DMS114 treated with DMSO at 0.1 percent for 48 hours (cell line): ENCODE measurements around the gene HCRTR2.
"Not testable (repeated sequence)": the region's sequence is repeated elsewhere in the genome, so short reads cannot be mapped to it uniquely, and the experiment has no call there.

ENCODE experiments used
- DNase-seq: peaks from one replicate; lab custom pipeline; 2025; ENCODE audit not compliant: unreplicated experiment; lab: John Stamatoyannopoulos, UW

HCRTR2 gene

DNA sequence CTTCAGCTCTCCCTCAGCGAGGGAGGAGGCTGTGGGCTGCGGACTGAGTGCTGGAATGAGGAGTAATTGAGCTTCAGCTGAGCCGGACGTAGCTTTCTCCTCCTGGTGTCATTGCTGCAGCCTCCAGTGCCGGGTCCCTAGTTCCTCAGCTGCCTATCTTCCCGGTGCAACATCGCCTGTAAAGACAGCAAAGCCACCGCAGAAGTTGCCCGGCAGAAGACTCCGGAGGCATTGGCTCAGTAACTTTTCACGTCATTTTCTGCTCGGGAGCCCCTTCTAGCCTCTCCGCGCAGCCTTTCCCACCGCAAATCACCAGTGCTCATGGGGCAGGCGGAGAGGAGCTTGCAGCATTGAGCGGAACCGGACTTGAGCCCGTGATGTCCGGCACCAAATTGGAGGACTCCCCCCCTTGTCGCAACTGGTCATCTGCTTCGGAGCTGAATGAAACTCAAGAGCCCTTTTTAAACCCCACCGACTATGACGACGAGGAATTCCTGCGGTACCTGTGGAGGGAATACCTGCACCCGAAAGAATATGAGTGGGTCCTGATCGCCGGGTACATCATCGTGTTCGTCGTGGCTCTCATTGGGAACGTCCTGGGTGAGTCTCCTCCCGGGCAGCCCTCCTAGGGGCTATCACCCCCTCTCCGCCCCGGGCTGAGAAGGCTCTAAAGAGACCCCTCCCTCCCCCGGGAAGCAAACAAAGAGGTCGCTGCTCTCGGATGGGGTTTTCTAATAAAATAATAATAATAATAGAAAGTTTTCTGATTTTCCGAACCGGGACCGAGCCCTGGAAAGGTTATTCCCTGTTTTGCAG is at the start of gene HCRTR2:
Gene HCRTR2 (plus strand): TSS at position 305 of the 816 bp plus-strand sequence. CDS start 73 bp downstream, at position 378.
- DNase-seq, result no peak

DNA sequence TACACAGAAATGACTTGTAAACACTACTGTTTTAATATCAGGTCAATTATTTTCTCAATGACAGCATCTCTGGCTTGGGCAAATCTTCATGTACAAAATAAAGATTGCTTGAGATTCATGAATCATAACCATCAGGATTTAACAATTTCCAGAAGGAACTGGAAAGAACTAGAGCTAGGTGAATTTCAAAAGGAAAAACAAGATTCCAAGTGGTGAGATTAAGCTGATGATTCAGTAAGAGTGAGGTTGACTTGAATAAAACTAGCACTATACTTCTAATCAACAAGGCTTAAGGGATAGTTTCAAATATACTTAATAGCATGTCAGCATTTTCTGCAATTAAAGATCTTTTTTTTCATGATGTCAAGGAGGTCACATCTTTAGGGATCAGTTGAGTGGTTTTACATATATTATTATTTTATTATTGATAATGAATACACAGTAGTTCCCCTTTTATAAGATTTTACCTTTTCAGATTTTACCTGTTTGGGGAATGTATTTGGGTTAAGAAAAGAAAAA is 43.5 kb upstream of the HCRTR2 start:
- DNase-seq, result no peak

- no peak for DNase-seq
Measured at GRCh38 chr6:55131616-55132015, 42.7 kb upstream of the HCRTR2 start.

GRCh38 chr6:55136916-55137315 is 37.4 kb upstream of the HCRTR2 start:
- no peak for DNase-seq

- DNase-seq, result no peak
Measured at GRCh38 chr6:55137929-55138693, 36.2 kb upstream of the HCRTR2 start.

DNA sequence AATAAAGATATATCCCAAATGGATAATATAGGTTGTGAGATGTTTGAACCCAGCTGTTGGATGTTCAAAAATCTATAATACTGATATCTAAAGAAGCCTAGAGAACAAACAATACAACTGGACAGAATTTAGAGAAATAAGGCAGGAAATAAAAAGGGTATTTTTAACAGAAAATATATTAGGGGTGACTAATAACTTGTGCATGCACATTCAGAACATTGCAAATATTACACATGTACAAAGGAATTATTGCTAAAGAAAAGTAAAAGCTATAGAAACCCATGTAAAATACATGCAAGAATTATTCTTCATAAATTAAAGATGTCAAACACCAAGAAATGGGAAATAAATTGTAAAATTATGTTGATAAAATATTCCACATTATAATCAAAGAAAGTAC is 32.7 kb upstream of the HCRTR2 start:
- DNase-seq, result no peak

GRCh38 chr6:55142610-55143009 is 31.7 kb upstream of the HCRTR2 start:
- DNase-seq, result no peak

GRCh38 chr6:55153284-55153683 is 21.0 kb upstream of the HCRTR2 start:
- DNase-seq, result no peak

DNA sequence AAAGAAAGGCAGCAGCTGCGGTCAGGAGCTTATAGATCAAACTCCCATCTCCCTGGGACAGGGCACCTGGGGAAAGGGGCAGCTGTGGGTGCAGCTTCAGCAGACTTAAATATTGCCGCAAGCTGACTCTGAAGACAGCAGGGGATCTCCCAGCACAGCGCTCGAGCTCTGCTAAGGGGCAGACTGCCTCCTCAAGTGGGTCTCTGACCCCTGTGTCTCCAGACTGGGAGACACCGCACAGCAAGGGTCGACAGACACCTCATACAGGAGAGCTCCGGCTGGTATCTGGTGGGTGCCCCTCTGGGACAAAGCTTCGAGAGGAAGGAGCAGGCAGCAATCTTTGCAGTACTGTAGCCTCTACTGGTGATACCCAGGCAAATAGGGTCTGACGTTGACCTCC is 15.5 kb upstream of the HCRTR2 start:
- DNase-seq, result not testable (repeated sequence)

DNA sequence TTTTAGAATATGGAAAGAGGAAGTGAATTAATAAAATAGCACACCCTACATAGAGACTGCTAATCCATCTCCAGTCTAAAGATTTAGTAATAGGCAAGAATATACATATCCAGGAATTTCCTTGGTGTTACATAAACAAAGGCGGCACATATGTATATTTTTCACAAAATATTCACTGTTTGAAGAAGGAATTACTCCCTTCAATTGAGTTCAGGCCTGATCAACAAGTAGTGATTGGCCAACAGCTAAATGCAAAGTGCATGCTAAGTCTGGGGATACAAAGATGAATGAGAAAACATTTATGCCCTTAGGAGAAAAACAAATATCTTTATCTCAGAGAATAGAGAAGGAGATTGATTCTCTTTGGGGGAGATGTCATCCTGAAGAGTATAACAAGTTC is 6.5 kb upstream of the HCRTR2 start:
- DNase-seq, result no peak

GRCh38 chr6:55175078-55176049 is 1.0 kb downstream of the HCRTR2 start:
- DNase-seq, result no peak

- DNase-seq, result no peak
Measured at GRCh38 chr6:55176958-55177357, 2.6 kb downstream of the HCRTR2 start.

DNA sequence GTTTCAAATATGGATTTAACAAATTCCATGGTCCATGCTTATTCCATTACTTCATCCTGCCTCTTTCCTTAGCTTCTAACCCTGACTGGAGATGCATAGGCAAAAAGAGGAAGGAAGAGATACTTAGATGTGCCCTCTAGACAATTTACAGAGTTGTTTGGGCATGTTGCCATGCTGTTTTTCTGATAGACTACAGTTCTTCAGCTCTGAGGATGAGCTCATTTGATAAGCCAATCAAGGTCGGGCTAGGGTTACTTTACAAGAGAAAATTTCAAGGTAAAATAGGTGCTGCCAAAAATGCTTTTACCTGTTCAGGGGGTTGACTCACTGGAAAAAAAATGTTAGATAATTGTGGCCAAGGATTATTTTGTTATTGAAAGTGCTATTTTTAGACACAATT is 5.9 kb downstream of the HCRTR2 start:
- no peak for DNase-seq

DNA sequence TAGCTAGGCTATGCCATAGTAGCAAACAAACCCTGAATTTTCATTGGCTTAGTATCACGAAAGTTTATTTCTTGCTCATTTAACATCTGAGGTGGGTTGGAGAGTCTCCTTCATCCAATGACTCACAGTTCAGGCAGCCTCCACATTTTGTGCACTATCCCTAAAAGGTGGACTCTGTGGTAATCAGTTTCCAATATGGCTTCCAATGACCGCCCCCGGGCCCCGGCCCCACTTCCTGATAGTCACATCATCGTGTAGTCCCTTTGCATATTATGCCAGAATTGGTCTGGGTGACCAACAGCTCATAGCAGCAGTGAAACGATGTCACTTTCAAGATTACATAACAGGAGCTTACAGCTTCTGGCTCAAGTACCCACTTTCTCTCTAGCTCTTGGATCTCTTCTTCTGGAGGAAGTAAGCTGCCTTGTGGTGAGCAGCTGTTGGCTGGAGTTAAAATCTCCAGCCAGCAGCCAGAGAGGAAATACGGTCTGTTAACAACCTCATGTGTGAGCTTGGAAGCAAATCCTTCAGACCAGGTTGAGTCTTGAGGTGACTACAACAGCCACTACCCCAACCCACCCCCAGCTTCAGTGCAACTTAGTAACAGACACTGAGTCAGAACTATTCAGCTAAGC is 7.8 kb downstream of the HCRTR2 start:
- DNase-seq, result no peak

- no peak for DNase-seq
Measured at GRCh38 chr6:55184782-55185530, 10.6 kb downstream of the HCRTR2 start.

DNA sequence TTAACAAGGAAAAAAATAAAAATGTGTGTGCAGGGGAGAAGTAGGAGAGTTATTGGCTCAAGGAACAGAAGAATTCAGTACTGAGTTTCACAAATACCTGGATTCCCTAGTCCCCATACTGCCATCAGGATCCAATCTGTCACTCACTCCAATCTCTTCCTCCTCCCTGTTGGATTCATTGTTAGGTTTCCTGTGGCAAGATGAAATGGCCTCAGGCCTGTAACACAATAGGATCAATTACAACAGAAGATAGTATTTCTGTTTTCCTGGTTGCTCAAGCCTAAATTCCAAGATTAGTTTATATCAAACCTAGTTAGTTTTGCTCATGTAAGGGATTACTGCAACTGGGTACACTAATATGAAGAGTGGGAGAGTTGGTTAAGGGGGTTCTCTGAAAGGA is 24.4 kb downstream of the HCRTR2 start:
- no peak for DNase-seq

DNA sequence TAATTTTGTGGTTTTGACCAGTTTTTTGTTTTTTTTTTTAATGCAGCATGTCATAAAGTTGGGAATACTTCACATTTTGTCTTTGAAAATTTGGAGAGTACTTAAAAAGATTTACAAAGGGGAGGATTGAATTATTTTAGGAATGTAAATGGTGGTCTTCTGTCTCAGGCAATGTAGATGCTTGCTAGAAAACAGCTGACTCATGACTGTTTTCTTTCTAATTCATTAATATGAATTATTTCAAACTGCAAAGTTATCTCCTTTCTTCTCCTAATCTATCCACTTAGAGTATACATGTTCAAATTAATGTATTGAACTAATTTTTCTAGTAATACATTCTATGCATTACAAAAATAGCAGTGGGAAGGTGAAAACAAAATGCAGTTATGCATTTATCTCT is 24.9 kb downstream of the HCRTR2 start:
- no peak for DNase-seq

DNA sequence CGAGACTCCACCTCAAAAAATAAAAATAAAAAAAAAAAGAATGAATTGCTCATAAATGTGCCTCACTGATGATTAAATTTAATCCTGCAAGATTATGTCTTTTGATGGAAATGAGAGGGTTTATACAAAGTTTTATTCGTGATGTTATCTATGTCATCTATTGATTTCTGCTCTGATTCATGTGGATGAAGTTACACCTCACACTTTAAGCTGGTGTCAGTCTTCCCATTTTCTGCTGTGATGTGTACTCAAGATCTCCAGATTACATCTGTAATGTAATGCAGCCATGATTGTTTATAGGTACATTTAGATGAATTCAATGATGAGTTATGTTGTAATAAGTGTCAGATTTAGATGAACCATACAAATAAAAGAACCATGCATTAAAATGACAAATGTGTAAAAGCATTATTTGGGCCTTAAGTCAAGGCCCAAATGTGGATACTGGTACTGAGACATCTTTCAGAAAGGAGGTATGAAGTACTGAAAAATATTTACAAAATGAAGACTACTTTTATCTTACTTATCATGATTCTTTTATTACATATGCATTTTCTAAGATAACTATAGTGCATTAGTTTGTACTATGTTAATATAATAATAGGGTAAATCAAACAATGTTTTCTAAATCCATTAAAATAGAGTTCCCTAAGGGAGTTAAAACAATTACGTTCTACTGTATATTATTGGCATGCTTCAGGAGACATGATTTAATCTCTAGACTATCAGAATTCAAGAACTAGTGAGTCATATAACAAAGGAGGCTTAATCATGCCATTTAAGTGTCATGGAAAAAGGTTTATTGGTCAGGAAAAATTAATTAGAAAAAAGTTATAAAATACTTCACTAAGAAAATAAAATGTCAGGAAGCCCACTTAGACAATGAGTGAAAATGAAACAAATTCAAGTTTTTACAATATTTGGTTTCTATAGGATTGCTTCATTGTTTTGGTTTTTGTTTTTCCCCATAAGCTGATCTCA is 34.5 kb downstream of the HCRTR2 start:
- DNase-seq, result no peak

DNA sequence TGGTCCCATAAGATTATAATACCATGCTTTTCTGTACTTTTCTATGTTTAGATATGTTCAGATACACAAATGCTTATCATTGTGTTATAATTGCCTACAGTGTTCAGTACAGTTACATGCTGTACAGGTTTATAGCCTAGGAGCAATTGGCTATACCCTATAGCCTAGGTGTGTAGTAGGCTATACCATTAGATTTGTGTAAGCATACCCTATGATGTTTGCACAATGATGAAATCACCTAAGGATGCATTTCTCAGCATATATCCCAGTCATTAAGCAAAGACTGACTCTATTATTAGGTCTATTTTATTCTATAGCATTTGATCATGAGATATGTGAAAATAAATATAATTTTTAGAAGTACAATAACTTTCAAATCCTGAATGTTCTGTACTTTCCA is 36.6 kb downstream of the HCRTR2 start:
- DNase-seq, result no peak
